ENCODE data around the gene MED22.
"Not testable (repeated sequence)": the region's sequence is repeated elsewhere in the genome, so short reads cannot be mapped to it uniquely, and the experiment has no call there.

The MED22 gene

GRCh38 chr9:133377721-133378216 is 29.8 kb upstream of the MED22 start:
- no peak for TF ChIP-seq CTCF (IDR thresholded peaks at IDR 0.05; ENCODE audit: extremely low read depth, insufficient read depth, missing control alignments)
- DNase-seq (ENCODE audit: low spot score): no peak
- in situ Hi-C loops (cut with MboI; ENCODE audit: low pct_unique_long_range_greater_than_20kb, low sequenced_read_pairs, unreplicated experiment): no loop called here

GRCh38 chr9:133377280-133377679 is 29.3 kb upstream of the MED22 start:
- in situ Hi-C loops (cut with MboI; ENCODE audit: low pct_unique_long_range_greater_than_20kb, low sequenced_read_pairs, unreplicated experiment); DNase-seq (ENCODE audit: low spot score): not testable (repeated sequence)

GRCh38 chr9:133375724-133376654 is 28.1 kb upstream of the MED22 start, which contains the start of the genes STKLD1 and SURF4:
Gene STKLD1 (plus strand): TSS chr9:133376366. CDS start chr9:133376474, 108 bp downstream.
Gene SURF4 (minus strand): TSS chr9:133376060. CDS start chr9:133375969, 91 bp downstream.
- in situ Hi-C loops (cut with MboI; ENCODE audit: low pct_unique_long_range_greater_than_20kb, low sequenced_read_pairs, unreplicated experiment): no loop called here
- peak; percentile 100 for DNase-seq (ENCODE audit: low spot score)
- no peak for TF ChIP-seq CTCF (IDR thresholded peaks at IDR 0.05; ENCODE audit: extremely low read depth, insufficient read depth, missing control alignments)

GRCh38 chr9:133375116-133375723 is 27.3 kb upstream of the MED22 start:
- peak; percentile 40 for TF ChIP-seq CTCF (IDR thresholded peaks at IDR 0.05; ENCODE audit: extremely low read depth, insufficient read depth, missing control alignments)
- in situ Hi-C loops (cut with MboI; ENCODE audit: low pct_unique_long_range_greater_than_20kb, low sequenced_read_pairs, unreplicated experiment): no loop called here
- peak; percentile 74 for DNase-seq (ENCODE audit: low spot score)

- in situ Hi-C loops (cut with MboI; ENCODE audit: low pct_unique_long_range_greater_than_20kb, low sequenced_read_pairs, unreplicated experiment): no loop called here
- DNase-seq (ENCODE audit: low spot score): peak; percentile 60
- no peak for TF ChIP-seq CTCF (IDR thresholded peaks at IDR 0.05; ENCODE audit: extremely low read depth, insufficient read depth, missing control alignments)
These were observed 26.7 kb upstream of the MED22 start for GRCh38 chr9:133374612-133375115.

- in situ Hi-C loops (cut with MboI; ENCODE audit: low pct_unique_long_range_greater_than_20kb, low sequenced_read_pairs, unreplicated experiment): no loop called here
- DNase-seq (ENCODE audit: low spot score): no peak
- no peak for TF ChIP-seq CTCF (IDR thresholded peaks at IDR 0.05; ENCODE audit: extremely low read depth, insufficient read depth, missing control alignments)
These were observed 24.2 kb upstream of the MED22 start for GRCh38 chr9:133372144-133372543.

Measured in GM13977 (cell line).